HG03097 (cell line): ENCODE measurements around the gene TMEM240.
"Not testable (repeated sequence)": the region's sequence is repeated elsewhere in the genome, so short reads cannot be mapped to it uniquely, and the experiment has no call there.

Source experiments
- ATAC-seq: cut with Tn5 transposase; IDR thresholded peaks from one replicate; pipeline ENCODE4 v1.9.1; 2021; ENCODE audit not compliant: unreplicated experiment, low FRiP score

TMEM240 gene

GRCh38 chr1:1541956-1542765 is 1.7 kb upstream of the TMEM240 start:
- no peak for ATAC-seq

- no peak for ATAC-seq
Measured at GRCh38 chr1:1540818-1541628, 599 bp upstream of the TMEM240 start.

- ATAC-seq = no peak
Measured at GRCh38 chr1:1539310-1540089, 924 bp downstream of the TMEM240 start.

GRCh38 chr1:1538989-1539309 is 1.5 kb downstream of the TMEM240 start:
- no peak for ATAC-seq

GRCh38 chr1:1538334-1538733 is 2.1 kb downstream of the TMEM240 start:
- ATAC-seq = no peak

GRCh38 chr1:1537626-1538250 is 2.7 kb downstream of the TMEM240 start:
- ATAC-seq = no peak

- ATAC-seq = no peak
Measured at GRCh38 chr1:1536938-1537546, 3.4 kb downstream of the TMEM240 start.

- no peak for ATAC-seq
Measured at GRCh38 chr1:1536019-1536937, 4.1 kb downstream of the TMEM240 start.

- no peak for ATAC-seq
Measured at GRCh38 chr1:1535201-1536018, 5.0 kb downstream of the TMEM240 start.

- no peak for ATAC-seq
Measured at GRCh38 chr1:1534401-1535154, 5.8 kb downstream of the TMEM240 start.

GRCh38 chr1:1533894-1534291 is 6.5 kb downstream of the TMEM240 start:
- not testable (repeated sequence) for ATAC-seq

GRCh38 chr1:1533176-1533893 is 7.1 kb downstream of the TMEM240 start:
- not testable (repeated sequence) for ATAC-seq

GRCh38 chr1:1531947-1532346 is 8.5 kb downstream of the TMEM240 start:
- ATAC-seq = no peak

GRCh38 chr1:1529936-1530335 is 10.5 kb downstream of the TMEM240 start:
- ATAC-seq = no peak

GRCh38 chr1:1529321-1529720 is 11.1 kb downstream of the TMEM240 start:
- ATAC-seq = no peak

GRCh38 chr1:1528301-1529267 is 11.8 kb downstream of the TMEM240 start:
- no peak for ATAC-seq
